ENCODE results near the gene TFF2.

Gene TFF2

GRCh38 chr21:42357307-42357706 is 6.5 kb upstream of the TFF2 start:
- Histone ChIP-seq H3K27ac (ENCODE audit: low read depth in 2 of 2, low read length in 2 of 2) (peak overlapping the region; percentile 5 to 64), H3K9ac (ENCODE audit: low read depth in 1 of 2, low read length in 2 of 2) (no peak overlapping the region), H3K27me3 (ENCODE audit: control insufficient read depth in 2 of 2, insufficient read depth in 2 of 2, low read length in 2 of 2) (no peaks in the 10 kb centered on the region), H3K4me3 (ENCODE audit: low read length in 2 of 2) (no peak overlapping the region), H3K36me3 (ENCODE audit: control insufficient read depth in 2 of 2, insufficient read depth in 2 of 2, low read length in 2 of 2) (no peaks in the 10 kb centered on the region), H3K9me3 (ENCODE audit: control insufficient read depth in 2 of 2, low read length in 2 of 2) (peaks cover 0 to 8% of the 10 kb centered on the region in 2 donors), H3K4me1 (ENCODE audit: control insufficient read depth in 2 of 2, insufficient read depth in 2 of 2, low read length in 2 of 2) (no peaks in the 10 kb centered on the region)

GRCh38 chr21:42356650-42357049 is 5.9 kb upstream of the TFF2 start:
- Histone ChIP-seq H3K9me3 (ENCODE audit: control insufficient read depth in 2 of 2, low read length in 2 of 2) (peaks cover 0 to 8% of the 10 kb centered on the region in 2 donors), H3K27me3 (ENCODE audit: control insufficient read depth in 2 of 2, insufficient read depth in 2 of 2, low read length in 2 of 2) (no peaks in the 10 kb centered on the region), H3K36me3 (ENCODE audit: control insufficient read depth in 2 of 2, insufficient read depth in 2 of 2, low read length in 2 of 2) (no peaks in the 10 kb centered on the region), H3K4me3 (ENCODE audit: low read length in 2 of 2) (no peak overlapping the region), H3K4me1 (ENCODE audit: control insufficient read depth in 2 of 2, insufficient read depth in 2 of 2, low read length in 2 of 2) (no peaks in the 10 kb centered on the region), H3K27ac (ENCODE audit: low read depth in 2 of 2, low read length in 2 of 2) (peak overlapping the region in 1 of 2 donors; percentile 5), H3K9ac (ENCODE audit: low read depth in 1 of 2, low read length in 2 of 2) (no peak overlapping the region)

GRCh38 chr21:42356046-42356445 is 5.3 kb upstream of the TFF2 start:
- Histone ChIP-seq H3K27ac (ENCODE audit: low read depth in 2 of 2, low read length in 2 of 2) (no peak overlapping the region), H3K4me1 (ENCODE audit: control insufficient read depth in 2 of 2, insufficient read depth in 2 of 2, low read length in 2 of 2) (no peaks in the 10 kb centered on the region), H3K9ac (ENCODE audit: low read depth in 1 of 2, low read length in 2 of 2) (no peak overlapping the region), H3K36me3 (ENCODE audit: control insufficient read depth in 2 of 2, insufficient read depth in 2 of 2, low read length in 2 of 2) (no peaks in the 10 kb centered on the region), H3K27me3 (ENCODE audit: control insufficient read depth in 2 of 2, insufficient read depth in 2 of 2, low read length in 2 of 2) (no peaks in the 10 kb centered on the region), H3K9me3 (ENCODE audit: control insufficient read depth in 2 of 2, low read length in 2 of 2) (peaks cover 0 to 8% of the 10 kb centered on the region in 2 donors), H3K4me3 (ENCODE audit: low read length in 2 of 2) (no peak overlapping the region)

- no peaks in the 10 kb centered on the region for H3K4me1 ChIP-seq (ENCODE audit: control insufficient read depth in 2 of 2, insufficient read depth in 2 of 2, low read length in 2 of 2)
- H3K27ac ChIP-seq (ENCODE audit: low read depth in 2 of 2, low read length in 2 of 2) = no peak overlapping the region
- H3K27me3 ChIP-seq (ENCODE audit: control insufficient read depth in 2 of 2, insufficient read depth in 2 of 2, low read length in 2 of 2) = no peaks in the 10 kb centered on the region
- no peaks in the 10 kb centered on the region for H3K36me3 ChIP-seq (ENCODE audit: control insufficient read depth in 2 of 2, insufficient read depth in 2 of 2, low read length in 2 of 2)
- H3K4me3 ChIP-seq (ENCODE audit: low read length in 2 of 2) = no peak overlapping the region
- no peak overlapping the region for H3K9ac ChIP-seq (ENCODE audit: low read depth in 1 of 2, low read length in 2 of 2)
- peaks cover 0 to 5% of the 10 kb centered on the region in 2 donors for H3K9me3 ChIP-seq (ENCODE audit: control insufficient read depth in 2 of 2, low read length in 2 of 2)
These were observed 2.8 kb upstream of the TFF2 start for GRCh38 chr21:42353623-42354022.

- Histone ChIP-seq H3K4me1 (ENCODE audit: control insufficient read depth in 2 of 2, insufficient read depth in 2 of 2, low read length in 2 of 2) (no peaks in the 10 kb centered on the region), H3K27me3 (ENCODE audit: control insufficient read depth in 2 of 2, insufficient read depth in 2 of 2, low read length in 2 of 2) (no peaks in the 10 kb centered on the region), H3K36me3 (ENCODE audit: control insufficient read depth in 2 of 2, insufficient read depth in 2 of 2, low read length in 2 of 2) (no peaks in the 10 kb centered on the region), H3K4me3 (ENCODE audit: low read length in 2 of 2) (no peak overlapping the region), H3K9me3 (ENCODE audit: control insufficient read depth in 2 of 2, low read length in 2 of 2) (peaks cover 0 to 5% of the 10 kb centered on the region in 2 donors), H3K9ac (ENCODE audit: low read depth in 1 of 2, low read length in 2 of 2) (no peak overlapping the region), H3K27ac (ENCODE audit: low read depth in 2 of 2, low read length in 2 of 2) (no peak overlapping the region)
These were observed 1.8 kb upstream of the TFF2 start for GRCh38 chr21:42352441-42353095.

GRCh38 chr21:42351626-42352440 is 1.0 kb upstream of the TFF2 start:
- no peaks in the 10 kb centered on the region for H3K36me3 ChIP-seq (ENCODE audit: control insufficient read depth in 2 of 2, insufficient read depth in 2 of 2, low read length in 2 of 2)
- H3K27me3 ChIP-seq (ENCODE audit: control insufficient read depth in 2 of 2, insufficient read depth in 2 of 2, low read length in 2 of 2) = no peaks in the 10 kb centered on the region
- no peak overlapping the region for H3K9ac ChIP-seq (ENCODE audit: low read depth in 1 of 2, low read length in 2 of 2)
- H3K27ac ChIP-seq (ENCODE audit: low read depth in 2 of 2, low read length in 2 of 2) = no peak overlapping the region
- peaks cover 0 to 5% of the 10 kb centered on the region in 2 donors for H3K9me3 ChIP-seq (ENCODE audit: control insufficient read depth in 2 of 2, low read length in 2 of 2)
- no peak overlapping the region for H3K4me3 ChIP-seq (ENCODE audit: low read length in 2 of 2)
- no peaks in the 10 kb centered on the region for H3K4me1 ChIP-seq (ENCODE audit: control insufficient read depth in 2 of 2, insufficient read depth in 2 of 2, low read length in 2 of 2)

- Histone ChIP-seq H3K9ac (ENCODE audit: low read depth in 1 of 2, low read length in 2 of 2) (no peak overlapping the region), H3K4me3 (ENCODE audit: low read length in 2 of 2) (no peak overlapping the region), H3K9me3 (ENCODE audit: control insufficient read depth in 2 of 2, low read length in 2 of 2) (no peaks in the 10 kb centered on the region), H3K36me3 (ENCODE audit: control insufficient read depth in 2 of 2, insufficient read depth in 2 of 2, low read length in 2 of 2) (no peaks in the 10 kb centered on the region), H3K27me3 (ENCODE audit: control insufficient read depth in 2 of 2, insufficient read depth in 2 of 2, low read length in 2 of 2) (no peaks in the 10 kb centered on the region), H3K4me1 (ENCODE audit: control insufficient read depth in 2 of 2, insufficient read depth in 2 of 2, low read length in 2 of 2) (no peaks in the 10 kb centered on the region), H3K27ac (ENCODE audit: low read depth in 2 of 2, low read length in 2 of 2) (no peak overlapping the region)
These were observed 380 bp downstream of the TFF2 start for GRCh38 chr21:42350318-42350910.

- H3K27ac ChIP-seq (ENCODE audit: low read depth in 2 of 2, low read length in 2 of 2) = no peak overlapping the region
- no peaks in the 10 kb centered on the region for H3K27me3 ChIP-seq (ENCODE audit: control insufficient read depth in 2 of 2, insufficient read depth in 2 of 2, low read length in 2 of 2)
- no peaks in the 10 kb centered on the region for H3K9me3 ChIP-seq (ENCODE audit: control insufficient read depth in 2 of 2, low read length in 2 of 2)
- no peaks in the 10 kb centered on the region for H3K36me3 ChIP-seq (ENCODE audit: control insufficient read depth in 2 of 2, insufficient read depth in 2 of 2, low read length in 2 of 2)
- no peaks in the 10 kb centered on the region for H3K4me1 ChIP-seq (ENCODE audit: control insufficient read depth in 2 of 2, insufficient read depth in 2 of 2, low read length in 2 of 2)
- no peak overlapping the region for H3K9ac ChIP-seq (ENCODE audit: low read depth in 1 of 2, low read length in 2 of 2)
- no peak overlapping the region for H3K4me3 ChIP-seq (ENCODE audit: low read length in 2 of 2)
These were observed 1.1 kb downstream of the TFF2 start for GRCh38 chr21:42349420-42350317.

- H3K27me3 ChIP-seq (ENCODE audit: control insufficient read depth in 2 of 2, insufficient read depth in 2 of 2, low read length in 2 of 2) = no peaks in the 10 kb centered on the region
- H3K4me1 ChIP-seq (ENCODE audit: control insufficient read depth in 2 of 2, insufficient read depth in 2 of 2, low read length in 2 of 2) = no peaks in the 10 kb centered on the region
- no peak overlapping the region for H3K27ac ChIP-seq (ENCODE audit: low read depth in 2 of 2, low read length in 2 of 2)
- H3K9me3 ChIP-seq (ENCODE audit: control insufficient read depth in 2 of 2, low read length in 2 of 2) = no peaks in the 10 kb centered on the region
- H3K4me3 ChIP-seq (ENCODE audit: low read length in 2 of 2) = no peak overlapping the region
- no peaks in the 10 kb centered on the region for H3K36me3 ChIP-seq (ENCODE audit: control insufficient read depth in 2 of 2, insufficient read depth in 2 of 2, low read length in 2 of 2)
- H3K9ac ChIP-seq (ENCODE audit: low read depth in 1 of 2, low read length in 2 of 2) = no peak overlapping the region
These were observed 2.0 kb downstream of the TFF2 start for GRCh38 chr21:42348762-42349161.

Data from mucosa of rectum (tissue), 2 donors.